Activated CD4-positive, alpha-beta T cell treated with anti-CD3 and anti-CD28 coated beads, Interleukin-2, Interleukin-6, amounts not matched to agents 100 ng/mL and 50 ng/mL, durations not matched to agents 16 hours and 8 hours (primary cell): ENCODE data around the gene PRDM5.
A peak's percentile ranks its signal among the peaks of the same experiment; 100 is the strongest.

Source experiments
- DNase-seq: peaks from one replicate; pipeline ENCODE4 v3.0.0-alpha.2; 2020

Gene PRDM5

GRCh38 chr4:120922381-120923206 lies at the start of gene PRDM5:
TSS of gene PRDM5 (minus strand) at chr4:120922726. CDS start at chr4:120922608, 118 bp downstream.
- DNase-seq: peak; percentile 39

DNA sequence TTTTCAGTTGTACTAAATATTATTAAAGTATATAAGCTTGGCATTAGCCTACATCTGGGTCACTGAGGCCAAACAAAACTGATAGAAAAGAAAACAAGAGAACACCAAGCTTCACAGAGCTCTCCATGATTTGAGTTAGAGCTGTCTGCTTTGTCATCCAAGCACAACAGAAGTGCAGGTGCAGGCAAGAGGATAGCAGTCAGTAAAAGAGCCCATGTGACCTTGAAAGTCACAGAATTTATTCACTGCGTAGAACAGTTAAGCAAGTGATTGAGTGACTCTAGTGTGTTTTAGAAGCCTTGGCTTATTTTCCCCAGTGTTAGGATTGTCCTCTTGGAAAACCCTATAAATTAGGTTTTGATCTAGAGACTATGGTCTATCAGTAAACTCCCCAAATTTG lies 49.4 kb upstream of the PRDM5 start:
- DNase-seq: no peak

DNA sequence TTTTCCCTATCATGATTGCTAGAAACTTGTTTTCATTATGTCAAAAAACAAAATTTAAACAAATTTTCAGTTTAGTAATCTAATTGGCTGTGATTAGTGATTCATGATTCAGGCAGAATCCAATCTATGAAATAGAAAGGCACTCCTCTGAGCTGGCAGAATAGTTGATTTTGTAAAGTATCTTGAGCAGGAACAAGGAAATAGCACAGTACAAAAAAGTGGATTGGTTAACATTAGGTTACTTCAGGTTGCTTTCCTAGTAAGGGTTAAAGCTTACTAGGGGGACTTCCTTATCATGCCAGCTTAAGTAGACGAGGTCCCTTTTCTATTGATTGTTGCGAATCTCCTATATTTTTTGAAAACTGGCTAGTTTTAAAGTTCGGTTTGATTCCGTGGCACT lies 43.4 kb upstream of the PRDM5 start:
- no peak for DNase-seq

DNA sequence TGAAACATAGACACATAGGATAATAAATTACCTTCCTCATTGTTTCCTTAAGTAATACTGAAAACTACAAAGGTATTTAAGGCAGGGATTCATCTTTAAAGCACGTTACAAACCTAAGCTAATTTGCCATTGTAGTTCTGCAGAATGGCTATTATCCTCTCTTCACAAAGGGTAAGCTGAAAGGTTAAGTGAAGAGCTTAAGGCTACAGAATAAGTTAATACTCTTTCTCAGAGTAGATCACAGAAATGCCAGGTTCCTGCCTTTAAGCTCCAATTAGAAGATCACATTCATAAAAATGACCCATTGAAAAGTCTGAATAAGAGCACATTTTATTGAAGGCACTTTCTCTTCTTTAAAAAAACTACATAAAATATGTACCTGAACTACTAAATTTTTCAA lies 42.1 kb upstream of the PRDM5 start:
- DNase-seq: no peak

DNA sequence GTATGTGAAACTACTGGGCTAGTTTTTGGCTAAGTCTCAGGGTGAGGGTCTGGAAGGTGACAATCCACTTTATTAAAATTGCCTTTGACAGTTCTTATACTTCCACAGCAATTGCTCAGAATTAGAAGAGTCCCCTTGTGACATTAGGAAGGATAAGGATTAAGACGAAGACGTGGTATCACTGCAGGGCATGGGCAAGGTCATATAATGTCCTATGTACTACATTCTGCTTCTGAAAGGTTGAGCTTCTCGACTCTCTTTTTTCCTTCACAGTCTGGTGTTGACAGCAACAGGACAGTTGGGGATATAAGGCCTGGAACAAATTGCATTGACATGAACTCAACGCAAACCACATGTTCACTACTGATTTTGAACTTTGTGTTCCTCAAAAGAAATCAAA lies 40.9 kb upstream of the PRDM5 start:
- DNase-seq: no peak

GRCh38 chr4:120960656-120961267 lies 38.2 kb upstream of the PRDM5 start:
- DNase-seq: no peak

DNA sequence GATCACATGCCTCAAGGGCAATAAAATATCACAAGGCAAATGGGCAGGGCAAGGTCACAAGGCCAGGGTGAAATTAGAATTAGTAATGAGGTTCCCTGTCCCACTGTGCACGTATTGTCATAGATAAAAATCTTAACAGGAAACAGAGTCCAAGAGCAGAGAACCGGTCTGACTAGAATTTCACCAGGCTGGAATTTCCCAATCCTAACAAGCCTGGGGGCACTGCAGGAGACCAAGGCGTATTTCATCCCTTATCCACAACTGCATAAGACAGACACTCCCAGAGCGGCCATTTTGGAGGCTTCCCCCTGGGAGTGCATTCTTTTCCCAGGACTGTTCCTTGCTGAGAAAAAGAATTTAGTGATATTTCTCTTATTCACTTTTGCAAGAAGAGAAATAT lies 25.9 kb upstream of the PRDM5 start:
- DNase-seq: no peak

GRCh38 chr4:120942776-120943175 lies 20.2 kb upstream of the PRDM5 start:
- no peak for DNase-seq

GRCh38 chr4:120940547-120940946 lies 18.0 kb upstream of the PRDM5 start:
- no peak for DNase-seq

- no peak for DNase-seq
These were observed 17.2 kb upstream of the PRDM5 start for GRCh38 chr4:120939693-120940092.

DNA sequence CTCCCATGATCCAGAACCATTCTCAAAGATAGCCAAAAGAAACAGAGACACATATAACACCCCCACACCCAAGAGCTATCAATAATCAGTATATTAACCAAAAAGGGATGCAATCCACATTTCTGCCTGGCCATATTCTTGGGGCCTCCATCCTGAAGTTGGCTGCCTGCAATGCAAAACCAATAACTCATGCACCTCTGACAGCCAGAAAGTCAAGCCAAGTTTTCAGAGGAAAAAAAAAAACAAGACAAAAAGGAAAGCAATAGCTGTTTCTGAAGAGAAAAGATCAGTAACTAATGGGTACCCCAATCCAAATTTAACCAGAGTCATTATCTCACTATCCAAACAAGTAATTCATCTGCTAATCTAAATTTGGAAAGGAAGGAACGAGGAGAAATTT lies 7.3 kb upstream of the PRDM5 start:
- no peak for DNase-seq

GRCh38 chr4:120927801-120928409 lies 5.4 kb upstream of the PRDM5 start:
- peak; percentile 3 for DNase-seq

DNA sequence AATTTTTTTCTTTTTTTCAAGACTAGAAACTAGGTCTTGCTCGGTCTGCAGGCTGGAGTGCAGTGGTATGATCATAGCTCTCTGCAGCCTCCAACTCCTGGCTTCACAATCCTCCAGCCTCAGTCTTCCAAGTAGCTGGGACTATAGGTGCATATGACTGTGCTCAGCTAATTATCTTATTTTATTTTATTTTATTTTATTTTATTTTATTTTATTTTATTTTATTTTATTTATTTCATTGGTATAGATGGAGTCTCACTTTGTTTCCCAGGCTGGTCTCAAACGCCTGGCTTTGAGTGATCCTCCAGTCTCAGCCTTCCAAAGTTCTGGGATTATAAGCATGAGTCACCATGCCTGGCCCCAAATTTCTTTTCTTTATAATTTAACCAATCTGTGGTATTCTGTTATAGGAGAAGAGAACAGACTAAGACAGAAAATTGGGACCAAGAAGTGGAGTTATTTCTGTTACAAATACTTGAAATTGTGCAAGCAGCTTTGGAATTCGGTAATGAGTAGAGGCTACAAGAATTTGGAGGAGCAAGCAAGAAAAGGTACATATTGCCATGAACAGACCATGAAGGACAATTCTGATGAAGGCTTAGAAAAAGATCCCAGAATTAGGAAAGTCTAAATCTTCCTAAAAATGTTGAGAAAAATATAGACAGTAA lies 4.0 kb upstream of the PRDM5 start:
- DNase-seq: no peak

- no peak for DNase-seq
These were observed 2.4 kb upstream of the PRDM5 start for GRCh38 chr4:120924931-120925330.

GRCh38 chr4:120923207-120923522 lies 639 bp upstream of the PRDM5 start:
- DNase-seq: no peak

- DNase-seq: peak; percentile 46
These were observed 808 bp downstream of the PRDM5 start for GRCh38 chr4:120921456-120922380.

DNA sequence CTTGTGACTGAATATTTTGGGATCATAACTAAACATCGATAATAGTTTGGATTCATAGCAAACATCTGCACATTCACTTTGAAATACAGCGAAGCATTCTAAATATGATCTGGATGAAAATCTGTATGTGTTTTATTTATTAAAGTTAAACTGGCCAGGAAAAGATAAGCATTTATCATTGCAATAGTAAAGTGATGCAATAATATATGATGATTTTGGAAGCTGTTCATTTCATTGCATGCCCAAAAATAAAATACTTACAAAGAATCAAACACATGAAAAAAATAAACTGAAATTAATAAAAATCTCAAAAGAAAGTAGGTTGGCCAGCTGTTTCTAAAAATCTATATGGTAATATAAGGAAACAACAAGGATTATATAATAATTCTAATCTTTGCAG lies 1.9 kb downstream of the PRDM5 start:
- DNase-seq: no peak

- no peak for DNase-seq
These were observed 3.2 kb downstream of the PRDM5 start for GRCh38 chr4:120919358-120919757.

DNA sequence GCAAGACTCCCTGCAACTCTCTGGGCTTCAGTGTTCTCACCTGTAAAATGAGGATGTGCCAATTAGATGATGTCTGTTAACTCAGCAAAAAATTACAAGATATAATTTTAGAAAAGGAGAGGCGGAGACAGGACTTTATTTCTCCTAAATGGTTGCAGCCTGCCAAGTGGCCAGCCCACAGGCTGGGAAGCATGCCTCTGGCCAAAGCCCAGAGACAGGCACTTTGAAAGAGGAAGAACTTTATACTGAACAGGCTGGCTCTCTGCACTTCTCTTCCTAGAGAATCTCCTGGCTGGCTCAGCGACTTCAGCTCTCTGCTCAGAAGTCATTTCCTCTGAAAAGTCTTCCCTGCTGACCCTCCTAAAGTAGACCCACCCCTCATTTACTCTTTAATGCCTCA lies 3.7 kb downstream of the PRDM5 start:
- no peak for DNase-seq

DNA sequence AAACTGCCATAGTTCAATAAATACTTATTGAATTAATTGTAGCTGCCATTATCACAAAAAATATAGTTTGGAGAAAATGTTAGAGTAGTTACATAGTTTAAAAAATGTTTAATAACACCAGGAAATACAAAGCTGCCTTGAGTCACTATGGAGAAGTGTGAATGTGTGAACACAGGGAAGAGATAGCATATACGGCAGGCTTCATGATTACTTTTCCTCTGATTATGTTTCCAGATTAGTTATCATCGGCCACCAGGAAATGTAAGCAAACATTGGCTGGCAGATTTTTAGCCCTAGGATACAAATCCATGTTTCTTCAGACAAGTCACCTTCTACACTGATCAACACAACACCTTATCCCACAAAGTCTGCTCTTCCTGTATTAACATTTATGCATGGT lies 4.4 kb downstream of the PRDM5 start:
- DNase-seq: no peak

DNA sequence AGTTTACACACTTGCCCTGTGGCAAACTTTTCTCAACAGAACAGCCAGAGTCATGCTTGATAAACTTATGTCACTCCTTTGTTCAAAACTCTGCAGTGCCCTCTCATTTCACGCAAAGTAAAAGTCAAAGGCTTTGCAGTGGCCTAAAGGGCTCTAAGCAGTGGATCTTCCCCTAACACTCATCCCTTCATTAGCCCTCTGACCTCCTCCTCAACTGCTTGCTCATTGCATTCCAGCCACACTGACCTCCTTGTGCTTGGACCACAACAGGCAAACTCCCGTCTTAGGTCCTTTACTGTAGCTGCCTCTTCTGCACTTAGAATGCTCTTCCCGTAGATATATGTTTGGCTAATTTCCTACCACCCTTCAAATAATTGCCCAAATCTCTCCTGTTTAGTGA lies 5.6 kb downstream of the PRDM5 start:
- no peak for DNase-seq

- no peak for DNase-seq
These were observed 7.2 kb downstream of the PRDM5 start for GRCh38 chr4:120915336-120915735.

- no peak for DNase-seq
These were observed 19.1 kb downstream of the PRDM5 start for GRCh38 chr4:120903419-120903818.
